GM12872 (cell line): Measurements from ENCODE around the gene HSPA9.

ENCODE experiments used
- CTCF ChIP-seq: IDR thresholded peaks from 3 replicates; pipeline ENCODE4 v1.5.1; 2011; ENCODE audit warnings: low read depth, mild to moderate bottlenecking, low read length, moderate library complexity; ENCODE audit not compliant: insufficient read depth

The HSPA9 gene

DNA sequence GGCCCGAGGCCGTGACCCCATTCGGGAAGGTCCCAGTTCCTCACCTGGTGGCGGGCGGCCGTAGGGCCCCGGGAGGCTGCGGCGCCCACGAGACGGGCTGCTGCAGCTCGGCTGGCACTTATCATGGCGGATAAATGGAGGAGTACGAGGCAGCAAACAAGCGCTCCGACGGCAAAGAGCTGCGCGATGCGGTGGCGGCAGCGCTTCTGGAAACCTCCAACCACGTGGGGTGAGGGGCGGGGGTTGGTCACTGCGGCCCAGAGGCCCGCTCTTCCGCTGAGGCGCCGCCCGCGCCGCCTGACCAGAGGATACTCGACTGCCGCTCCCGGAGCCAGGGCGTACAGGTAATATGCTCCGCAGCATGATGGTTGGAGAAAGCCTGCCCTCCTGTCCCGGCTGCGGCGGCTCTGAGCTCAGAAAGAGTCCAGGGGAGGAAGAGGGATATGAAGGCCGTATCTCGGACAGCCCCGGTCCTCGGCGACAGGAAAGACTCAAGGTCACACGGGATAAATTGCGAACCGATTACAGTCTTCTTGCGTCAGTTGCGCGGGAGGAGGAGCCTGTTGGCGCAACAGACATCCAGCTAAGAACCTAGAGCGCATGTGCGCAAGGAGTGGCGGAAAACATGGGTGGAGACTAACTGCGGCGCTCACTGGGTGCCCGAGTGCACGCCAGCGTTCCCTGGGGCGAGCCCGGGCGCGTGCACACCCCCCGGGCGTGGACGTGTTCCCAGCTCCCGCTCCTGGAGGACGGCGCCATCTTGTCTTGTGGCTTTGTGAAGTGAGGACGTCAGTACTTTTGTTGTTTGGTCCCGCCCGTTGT is at the start of gene HSPA9:
Gene HSPA9, minus strand, starts transcription at position 208 of the 822 bp plus-strand sequence. Its CDS starts 83 bp downstream, at position 125.
- TF ChIP-seq CTCF: no peak

- no peak for TF ChIP-seq CTCF
Measured at GRCh38 chr5:138623053-138623452, 47.9 kb upstream of the HSPA9 start.

- TF ChIP-seq CTCF: no peak
Measured at GRCh38 chr5:138622051-138622450, 46.9 kb upstream of the HSPA9 start.

- TF ChIP-seq CTCF: no peak
Measured at GRCh38 chr5:138620663-138621224, 45.5 kb upstream of the HSPA9 start.

GRCh38 chr5:138616508-138616907 is 41.3 kb upstream of the HSPA9 start:
- no peak for TF ChIP-seq CTCF

GRCh38 chr5:138615461-138615860 is 40.3 kb upstream of the HSPA9 start:
- TF ChIP-seq CTCF: no peak

- no peak for TF ChIP-seq CTCF
Measured at GRCh38 chr5:138611678-138612218, 36.5 kb upstream of the HSPA9 start.
